ENCODE results near the gene FAM72C. TPM values are rescaled to one million over a fixed set of nuclear protein-coding genes. Genes with fewer than 3 reads are reported as not detected.
"Not testable (repeated sequence)": the region's sequence is repeated elsewhere in the genome, so short reads cannot be mapped to it uniquely, and the experiment has no call there.

The FAM72C gene
- total RNA-seq, 1 experiment from 2014 or later: 8.4 TPM

GRCh38 chr1:144003306-144004029 is 31.7 kb upstream of the FAM72C start:
- H3K9me3 Mint-ChIP-seq (ENCODE audit: low read depth, unreplicated experiment); H3K27ac Mint-ChIP-seq (ENCODE audit: unreplicated experiment); CTCF ChIA-PET; H3K27me3 Mint-ChIP-seq (ENCODE audit: unreplicated experiment); H3K36me3 Mint-ChIP-seq (ENCODE audit: insufficient read depth, unreplicated experiment); DNase-seq; H3K4me3 Mint-ChIP-seq (ENCODE audit: low read depth, unreplicated experiment); BruUV-seq (replicated peaks); H3K4me1 Mint-ChIP-seq (ENCODE audit: low read depth, unreplicated experiment); intact Hi-C loops (cut with micrococcal nuclease; ENCODE audit: unreplicated experiment): not testable (repeated sequence)

DNA sequence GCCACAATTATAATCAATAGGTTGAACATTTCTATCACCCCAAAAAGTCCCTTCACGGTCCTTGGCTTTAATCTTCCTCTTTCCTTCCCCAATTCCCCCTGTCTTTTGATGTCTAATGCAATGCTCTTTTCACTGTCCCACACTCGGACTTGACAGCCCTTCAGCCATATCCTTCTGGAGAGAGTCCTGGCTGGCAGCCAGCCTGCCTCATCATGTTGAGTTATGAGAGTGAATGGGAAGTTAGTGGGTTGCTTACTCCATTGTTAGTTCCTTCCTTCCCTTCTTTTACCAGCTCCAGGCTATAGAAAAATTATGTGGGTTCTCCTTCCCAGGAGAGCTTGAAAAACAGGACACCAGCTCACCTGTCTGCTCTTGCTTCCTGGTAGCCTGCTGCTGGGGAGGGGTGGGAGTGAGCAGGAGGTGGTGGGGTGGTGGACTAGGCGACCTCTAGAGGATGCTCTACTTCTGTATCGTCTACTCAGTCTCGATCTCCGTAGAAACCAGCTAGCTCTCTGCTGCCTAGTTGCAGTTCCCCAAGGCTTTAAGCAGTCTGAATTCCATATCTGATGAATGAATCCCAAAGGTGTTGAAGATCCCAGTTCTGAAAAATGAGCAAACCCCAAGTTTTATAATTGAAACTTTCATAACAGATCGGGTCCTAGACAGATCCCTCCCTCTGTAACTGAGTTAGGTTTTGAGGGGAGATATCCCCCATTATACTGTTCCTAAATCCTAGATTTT is 30.5 kb upstream of the FAM72C start:
- DNase-seq; H3K4me1 Mint-ChIP-seq (ENCODE audit: low read depth, unreplicated experiment); H3K27ac Mint-ChIP-seq (ENCODE audit: unreplicated experiment); BruUV-seq (replicated peaks); H3K27me3 Mint-ChIP-seq (ENCODE audit: unreplicated experiment); H3K36me3 Mint-ChIP-seq (ENCODE audit: insufficient read depth, unreplicated experiment); intact Hi-C loops (cut with micrococcal nuclease; ENCODE audit: unreplicated experiment); CTCF ChIA-PET; H3K9me3 Mint-ChIP-seq (ENCODE audit: low read depth, unreplicated experiment); H3K4me3 Mint-ChIP-seq (ENCODE audit: low read depth, unreplicated experiment): not testable (repeated sequence)

- H3K27me3 Mint-ChIP-seq (ENCODE audit: unreplicated experiment); H3K36me3 Mint-ChIP-seq (ENCODE audit: insufficient read depth, unreplicated experiment); H3K4me1 Mint-ChIP-seq (ENCODE audit: low read depth, unreplicated experiment); BruUV-seq (replicated peaks); H3K4me3 Mint-ChIP-seq (ENCODE audit: low read depth, unreplicated experiment); DNase-seq; intact Hi-C loops (cut with micrococcal nuclease; ENCODE audit: unreplicated experiment); H3K27ac Mint-ChIP-seq (ENCODE audit: unreplicated experiment); H3K9me3 Mint-ChIP-seq (ENCODE audit: low read depth, unreplicated experiment); CTCF ChIA-PET: not testable (repeated sequence)
Observed at GRCh38 chr1:144001077-144001476, 29.3 kb upstream of the FAM72C start.

DNA sequence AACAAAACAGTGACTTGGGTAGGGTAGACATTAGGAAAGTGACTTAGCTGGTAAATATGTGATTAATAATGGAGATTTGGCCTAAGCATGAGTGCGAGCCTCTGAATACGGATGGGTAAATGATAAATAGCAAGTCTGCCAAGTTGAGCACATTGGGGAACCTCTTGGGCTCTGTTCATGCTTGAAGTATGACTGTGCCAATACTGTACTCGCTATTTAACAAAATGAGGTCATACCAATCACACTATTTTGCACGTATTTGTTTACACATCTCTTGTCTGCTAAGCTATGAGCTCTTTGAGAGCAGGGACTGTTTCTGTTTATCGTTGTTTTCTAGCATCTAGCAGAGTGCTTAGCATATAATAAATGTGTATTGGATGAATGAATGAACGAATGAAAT is 24.2 kb upstream of the FAM72C start:
- H3K27me3 Mint-ChIP-seq (ENCODE audit: unreplicated experiment); DNase-seq; BruUV-seq (replicated peaks); H3K27ac Mint-ChIP-seq (ENCODE audit: unreplicated experiment); H3K4me1 Mint-ChIP-seq (ENCODE audit: low read depth, unreplicated experiment); H3K9me3 Mint-ChIP-seq (ENCODE audit: low read depth, unreplicated experiment); H3K4me3 Mint-ChIP-seq (ENCODE audit: low read depth, unreplicated experiment); H3K36me3 Mint-ChIP-seq (ENCODE audit: insufficient read depth, unreplicated experiment); CTCF ChIA-PET; intact Hi-C loops (cut with micrococcal nuclease; ENCODE audit: unreplicated experiment): not testable (repeated sequence)

DNA sequence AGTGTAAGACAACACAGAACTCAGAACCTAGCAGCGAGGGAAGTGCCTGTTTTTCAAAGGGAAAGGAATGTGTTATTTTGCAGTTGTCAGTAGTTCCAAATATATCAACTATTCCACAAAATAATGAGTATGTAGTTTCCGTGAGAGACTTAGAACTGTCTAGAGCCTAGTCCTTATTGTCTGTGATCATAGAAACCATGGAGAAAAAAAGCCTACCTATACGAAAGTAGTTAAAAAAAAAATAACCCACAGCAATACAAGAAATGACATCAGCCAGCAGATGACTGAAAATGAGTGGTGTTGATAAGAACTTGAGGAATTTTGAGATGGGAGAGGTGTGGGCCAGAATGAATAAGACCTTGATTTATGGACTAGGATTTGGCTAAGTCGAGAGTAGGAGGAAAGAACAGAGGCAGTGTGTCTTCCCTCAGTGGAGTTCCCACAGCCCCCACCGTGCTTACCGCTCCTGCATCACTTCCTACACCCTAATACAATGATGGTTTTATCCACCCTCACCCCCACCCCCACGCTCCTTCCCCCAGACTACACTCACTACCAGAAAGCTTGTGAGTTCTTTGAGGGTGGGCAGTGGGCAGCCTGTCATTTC is 21.6 kb upstream of the FAM72C start:
- CTCF ChIA-PET; H3K4me1 Mint-ChIP-seq (ENCODE audit: low read depth, unreplicated experiment); intact Hi-C loops (cut with micrococcal nuclease; ENCODE audit: unreplicated experiment); BruUV-seq (replicated peaks); H3K9me3 Mint-ChIP-seq (ENCODE audit: low read depth, unreplicated experiment); H3K27ac Mint-ChIP-seq (ENCODE audit: unreplicated experiment); H3K4me3 Mint-ChIP-seq (ENCODE audit: low read depth, unreplicated experiment); H3K36me3 Mint-ChIP-seq (ENCODE audit: insufficient read depth, unreplicated experiment); DNase-seq; H3K27me3 Mint-ChIP-seq (ENCODE audit: unreplicated experiment): not testable (repeated sequence)

DNA sequence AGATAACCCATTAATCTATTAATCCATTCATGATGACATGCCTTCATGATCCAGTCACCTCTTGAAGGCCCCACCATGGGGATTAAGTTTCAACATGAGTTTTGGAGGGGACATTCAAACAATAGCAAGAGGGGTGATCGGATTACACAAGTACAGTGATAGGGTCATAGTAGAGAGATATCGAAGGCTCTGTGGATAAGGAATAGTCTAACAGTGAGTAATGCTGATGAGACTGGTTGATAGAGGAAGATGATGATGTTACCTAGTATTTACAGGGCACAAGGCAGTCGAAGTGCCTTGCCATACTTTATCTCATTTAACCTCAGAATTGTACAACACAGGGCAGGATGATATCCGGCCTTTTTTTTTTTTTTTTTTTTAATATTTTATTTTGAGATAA is 18.9 kb upstream of the FAM72C start:
- H3K9me3 Mint-ChIP-seq (ENCODE audit: low read depth, unreplicated experiment); intact Hi-C loops (cut with micrococcal nuclease; ENCODE audit: unreplicated experiment); DNase-seq; H3K36me3 Mint-ChIP-seq (ENCODE audit: insufficient read depth, unreplicated experiment); H3K4me3 Mint-ChIP-seq (ENCODE audit: low read depth, unreplicated experiment); BruUV-seq (replicated peaks); H3K27ac Mint-ChIP-seq (ENCODE audit: unreplicated experiment); CTCF ChIA-PET; H3K4me1 Mint-ChIP-seq (ENCODE audit: low read depth, unreplicated experiment); H3K27me3 Mint-ChIP-seq (ENCODE audit: unreplicated experiment): not testable (repeated sequence)

DNA sequence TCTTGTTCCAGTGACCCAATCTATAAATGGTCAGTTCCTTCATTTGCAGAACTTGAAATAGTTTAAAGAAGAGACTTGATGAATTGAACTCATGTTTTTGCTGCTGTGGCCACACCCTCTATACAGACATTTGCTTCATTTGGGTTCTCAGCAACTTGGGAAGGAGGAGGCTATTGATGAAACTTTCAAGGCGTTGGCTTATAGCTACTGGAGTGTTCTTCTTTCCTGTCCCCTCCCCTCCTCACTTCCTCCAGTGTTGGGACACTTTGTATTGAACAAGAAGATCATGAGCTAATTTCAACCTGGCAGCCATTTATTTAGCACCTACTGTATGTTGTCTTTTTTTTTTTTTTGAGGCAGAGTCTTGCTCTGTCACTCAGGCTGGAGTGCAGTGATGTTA is 17.9 kb upstream of the FAM72C start:
- H3K9me3 Mint-ChIP-seq (ENCODE audit: low read depth, unreplicated experiment); BruUV-seq (replicated peaks); H3K27ac Mint-ChIP-seq (ENCODE audit: unreplicated experiment); H3K4me1 Mint-ChIP-seq (ENCODE audit: low read depth, unreplicated experiment); H3K4me3 Mint-ChIP-seq (ENCODE audit: low read depth, unreplicated experiment); H3K27me3 Mint-ChIP-seq (ENCODE audit: unreplicated experiment); H3K36me3 Mint-ChIP-seq (ENCODE audit: insufficient read depth, unreplicated experiment); intact Hi-C loops (cut with micrococcal nuclease; ENCODE audit: unreplicated experiment); DNase-seq; CTCF ChIA-PET: not testable (repeated sequence)

DNA sequence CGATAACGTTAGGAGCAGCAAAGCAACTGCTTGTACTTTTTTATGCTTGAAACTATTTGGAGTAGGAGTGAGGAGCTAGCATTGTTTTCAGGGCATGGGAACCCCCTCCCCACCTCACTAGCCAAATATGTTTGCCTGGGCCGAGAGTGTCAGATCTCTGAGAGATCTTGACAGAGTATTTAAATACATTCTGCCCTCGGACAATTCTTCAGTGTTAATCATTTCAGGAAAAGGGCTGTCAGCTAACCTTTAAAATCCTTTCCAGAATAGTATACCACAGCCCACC is 17.6 kb upstream of the FAM72C start:
- DNase-seq; H3K4me3 Mint-ChIP-seq (ENCODE audit: low read depth, unreplicated experiment); intact Hi-C loops (cut with micrococcal nuclease; ENCODE audit: unreplicated experiment); H3K36me3 Mint-ChIP-seq (ENCODE audit: insufficient read depth, unreplicated experiment); H3K9me3 Mint-ChIP-seq (ENCODE audit: low read depth, unreplicated experiment); CTCF ChIA-PET; BruUV-seq (replicated peaks); H3K27me3 Mint-ChIP-seq (ENCODE audit: unreplicated experiment); H3K27ac Mint-ChIP-seq (ENCODE audit: unreplicated experiment); H3K4me1 Mint-ChIP-seq (ENCODE audit: low read depth, unreplicated experiment): not testable (repeated sequence)

DNA sequence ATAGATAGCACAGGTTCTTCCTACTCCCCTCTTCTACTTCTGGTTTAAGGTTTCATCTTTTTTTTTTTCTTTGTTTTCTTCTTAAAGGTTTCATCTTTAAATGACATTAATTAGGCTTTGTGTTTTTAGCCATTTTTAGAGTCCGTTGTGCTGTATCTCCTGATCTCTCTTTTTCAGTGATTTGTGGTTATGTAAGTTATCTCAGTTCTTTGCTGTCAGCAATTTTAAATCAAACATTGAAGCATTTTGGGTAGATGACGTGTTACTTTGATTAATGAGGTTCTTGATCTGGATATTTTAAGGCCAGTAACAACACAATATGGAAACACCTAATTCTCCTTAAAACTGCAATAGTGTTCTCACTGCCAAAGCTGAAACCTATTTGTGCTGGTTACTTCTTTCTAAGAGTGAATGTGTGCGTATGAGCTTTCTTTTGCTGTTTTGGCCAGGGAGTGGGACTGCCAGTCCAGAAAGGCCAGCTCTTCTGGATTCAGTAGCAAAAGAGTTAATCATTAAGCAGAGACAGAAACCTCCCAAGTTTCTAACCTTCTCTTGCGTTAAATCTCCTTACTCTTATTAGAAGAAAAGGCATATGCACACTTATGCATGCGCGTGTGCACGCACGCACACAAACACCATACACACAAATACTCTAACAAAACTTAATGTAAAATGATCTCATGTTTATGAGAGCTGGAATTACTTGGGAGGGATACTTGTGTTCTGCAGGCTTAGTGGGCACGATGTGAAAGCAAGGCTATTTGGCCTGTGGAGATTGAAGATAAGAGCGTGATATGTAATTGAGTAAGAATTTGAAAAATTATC is 17.0 kb upstream of the FAM72C start:
- CTCF ChIA-PET; H3K4me1 Mint-ChIP-seq (ENCODE audit: low read depth, unreplicated experiment); DNase-seq; H3K36me3 Mint-ChIP-seq (ENCODE audit: insufficient read depth, unreplicated experiment); H3K27ac Mint-ChIP-seq (ENCODE audit: unreplicated experiment); BruUV-seq (replicated peaks); H3K9me3 Mint-ChIP-seq (ENCODE audit: low read depth, unreplicated experiment); H3K4me3 Mint-ChIP-seq (ENCODE audit: low read depth, unreplicated experiment); intact Hi-C loops (cut with micrococcal nuclease; ENCODE audit: unreplicated experiment); H3K27me3 Mint-ChIP-seq (ENCODE audit: unreplicated experiment): not testable (repeated sequence)
